Activated effector memory CD4-positive, alpha-beta T cell treated with Interleukin-2 at 50 U/mL for 16 hours (primary cell): ENCODE measurements around the gene SEC24C.

Experiments
- DNase-seq: peaks from one replicate; pipeline ENCODE4 v3.0.0-alpha.2; 2020

Gene SEC24C

GRCh38 chr10:73814276-73814895 lies 70.2 kb downstream of the SEC24C start:
- no peak for DNase-seq

- no peak for DNase-seq
Observed at GRCh38 chr10:73814896-73815718, 70.9 kb downstream of the SEC24C start.

DNA sequence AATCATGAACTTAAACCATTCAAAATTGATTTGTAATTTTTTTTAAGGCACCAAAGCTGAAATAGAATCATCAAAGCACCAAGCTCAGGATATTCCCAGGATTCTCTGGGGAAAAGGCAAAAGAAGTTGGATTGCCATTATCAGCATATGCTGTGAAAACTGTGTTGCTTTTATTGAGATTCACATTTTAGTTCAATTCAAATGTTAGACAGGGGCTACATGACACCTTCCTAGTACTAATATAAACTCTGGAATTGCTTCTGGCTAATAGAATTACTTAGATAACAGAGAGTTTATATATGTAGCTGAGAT lies 71.5 kb downstream of the SEC24C start:
- DNase-seq: no peak

DNA sequence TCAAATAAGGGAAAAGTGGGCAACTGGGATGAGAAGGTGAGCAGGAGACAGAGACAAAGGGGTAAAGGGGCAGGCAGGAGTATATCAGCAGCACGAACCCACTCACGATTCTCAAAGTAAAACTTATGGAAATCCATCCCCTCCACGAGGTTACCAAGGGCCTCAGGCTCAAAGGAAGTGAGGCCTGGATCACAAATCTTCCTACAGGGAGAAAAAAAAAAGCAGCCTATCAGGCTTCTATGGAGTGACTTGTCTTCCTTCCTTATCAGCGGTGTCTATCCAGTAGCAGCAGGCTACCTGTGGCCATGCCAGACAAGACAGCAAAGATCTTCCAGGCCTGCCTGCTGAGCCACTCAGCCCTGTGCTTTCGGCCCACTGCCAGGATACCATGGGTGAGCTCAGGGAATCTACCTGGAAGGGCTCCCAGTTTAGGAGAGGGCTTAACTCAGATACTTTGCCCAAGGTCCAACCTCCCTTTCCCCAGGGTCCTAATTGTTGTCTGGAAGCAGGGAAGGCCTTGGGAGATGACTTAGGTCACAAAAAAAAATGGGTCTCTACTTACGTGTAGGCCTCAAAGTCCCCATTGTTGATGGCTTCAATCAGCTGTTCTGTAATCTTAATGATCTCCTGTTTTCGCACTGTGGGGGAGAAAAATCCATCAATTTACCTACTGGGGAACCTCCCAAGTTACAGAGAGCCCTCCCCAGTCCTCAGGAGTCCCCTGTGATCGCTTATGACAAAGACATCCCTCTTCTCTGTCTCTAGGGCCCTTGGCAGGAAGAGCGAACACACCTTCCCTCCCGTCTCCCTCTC lies 73.0 kb downstream of the SEC24C start:
- DNase-seq: no peak

- DNase-seq: no peak
Observed at GRCh38 chr10:73817826-73818225, 73.7 kb downstream of the SEC24C start.

- DNase-seq: no peak
Observed at GRCh38 chr10:73818402-73818801, 74.2 kb downstream of the SEC24C start.

DNA sequence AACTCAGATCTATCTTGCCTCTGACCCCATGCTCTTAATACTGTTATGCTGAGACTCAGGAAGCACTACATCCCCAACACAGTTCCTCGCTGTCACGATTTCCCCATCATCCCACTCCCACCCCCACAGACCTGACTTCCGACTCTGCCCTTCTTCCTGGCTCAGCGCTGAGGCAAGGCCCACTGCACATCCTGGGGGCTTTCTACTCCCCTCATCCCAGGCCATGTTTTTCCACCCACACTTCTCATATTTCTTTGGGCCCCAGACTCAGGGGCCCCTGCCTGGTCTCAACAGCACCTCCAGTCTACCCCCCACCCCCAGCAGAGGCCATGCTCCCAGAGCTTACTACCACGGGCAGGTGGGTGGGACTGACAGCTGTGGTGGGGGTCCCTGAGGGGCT lies 74.9 kb downstream of the SEC24C start:
- no peak for DNase-seq

GRCh38 chr10:73819513-73820093 lies 75.4 kb downstream of the SEC24C start:
- no peak for DNase-seq
